Activated CD8-positive, alpha-beta memory T cell treated with anti-CD3 and anti-CD28 coated beads, Interleukin-2, amount 10 ng/mL, durations not matched to agents 7 days and 5 days (primary cell): ENCODE measurements around the gene HJURP. TPM values are rescaled to one million over a fixed set of nuclear protein-coding genes. Genes with fewer than 3 reads are reported as not detected.

Source experiments
- ATAC-seq: fragments of 150-1000 bp; cut with Tn5 transposase; one replicate; pipeline ENCODE4 v1.10.0; 2021; ENCODE audit warnings: moderate library complexity
- CTCF ChIA-PET: fragments of 350-600 bp; sonication (Branson Sonifier 250); formaldehyde crosslinking; loops from one replicate; lab custom pipeline; 2021; ENCODE audit warnings: antibody characterized with exemption; lab: Charles Lee
- DNase-seq: peaks from one replicate; pipeline ENCODE4 v3.0.0-alpha.2; 2020
- H3K27ac Mint-ChIP-seq: one replicate; pipeline ENCODE4 v1.8.0; 2021; ENCODE audit warnings: mild to moderate bottlenecking, mixed read lengths
- H3K27me3 Mint-ChIP-seq: one replicate; pipeline ENCODE4 v1.8.0; 2021; ENCODE audit warnings: mixed read lengths
- H3K36me3 Mint-ChIP-seq: one replicate; pipeline ENCODE4 v1.8.0; 2021; ENCODE audit warnings: mild to moderate bottlenecking, mixed read lengths
- H3K4me1 Mint-ChIP-seq: one replicate; pipeline ENCODE4 v1.8.0; 2021; ENCODE audit warnings: mixed read lengths
- H3K4me3 Mint-ChIP-seq: one replicate; pipeline ENCODE4 v1.8.0; 2021; ENCODE audit warnings: mild to moderate bottlenecking, moderate library complexity, mixed read lengths
- H3K9me3 Mint-ChIP-seq: one replicate; pipeline ENCODE4 v1.8.0; 2022; ENCODE audit warnings: low read depth, mixed read lengths
- total RNA-seq, 2 experiments: library from RNA; stranded (reverse); gene quantifications; one replicate each; pipeline ENCODE4 v1.2.3, GENCODE V29; 2021

HJURP gene
- total RNA-seq, 2 experiments from 2014 or later: 111 to 145 TPM

DNA sequence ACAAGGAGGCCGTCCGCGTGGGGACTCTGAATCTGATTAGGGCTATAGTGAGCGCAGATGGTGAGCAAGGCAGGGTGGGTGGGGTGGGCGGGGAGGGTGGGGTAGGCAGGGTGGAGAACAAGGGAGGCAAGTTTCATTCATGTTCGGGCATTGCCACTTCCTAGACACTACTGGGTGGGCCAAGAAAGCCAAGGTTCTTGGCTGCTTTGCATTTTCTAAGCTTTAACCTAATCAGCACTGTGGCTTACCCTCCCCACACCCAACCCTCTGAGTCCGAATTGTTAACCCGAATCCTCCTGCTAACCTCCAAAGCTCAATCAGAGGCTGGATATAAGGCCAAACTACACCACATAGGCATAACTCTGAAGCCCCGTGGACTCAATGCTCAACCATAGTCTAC, 58.1 kb downstream of the HJURP start:
- peaks cover 6% of the 10 kb centered on the region for H3K4me1 Mint-ChIP-seq
- no peak overlapping the region for H3K27ac Mint-ChIP-seq
- ATAC-seq (no peak), DNase-seq (no peak)
- no peak overlapping the region for H3K4me3 Mint-ChIP-seq
- CTCF ChIA-PET: no interaction called here
- H3K27me3 Mint-ChIP-seq: no peaks in the 10 kb centered on the region
- no peaks in the 10 kb centered on the region for H3K9me3 Mint-ChIP-seq
- H3K36me3 Mint-ChIP-seq: no peaks in the 10 kb centered on the region

DNA sequence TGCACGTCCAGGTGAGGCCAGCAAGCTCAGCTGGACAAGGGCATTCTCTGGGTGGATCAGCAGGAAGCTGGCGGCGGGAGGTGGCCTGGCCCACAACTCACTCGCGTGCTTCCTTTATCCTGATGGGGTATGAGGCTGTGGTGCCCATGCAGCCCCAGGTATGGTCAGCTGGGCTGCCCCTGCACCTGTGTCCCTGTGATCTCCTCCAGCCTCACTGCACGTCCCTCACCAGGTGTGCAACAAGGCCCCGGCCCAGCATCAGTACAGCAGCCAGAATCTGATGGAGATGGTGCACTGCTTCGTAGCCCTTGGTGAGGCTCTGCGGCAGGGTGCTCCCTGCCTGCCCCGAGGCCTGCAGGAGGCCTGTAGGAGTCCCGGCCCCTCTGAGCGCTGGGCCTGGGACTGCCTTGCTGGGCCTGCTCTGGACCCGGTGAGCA, 58.6 kb downstream of the HJURP start:
- CTCF ChIA-PET: no interaction called here
- no peak overlapping the region for H3K27ac Mint-ChIP-seq
- no peak for ATAC-seq
- H3K4me3 Mint-ChIP-seq: no peak overlapping the region
- H3K4me1 Mint-ChIP-seq: peaks cover 2% of the 10 kb centered on the region
- no peaks in the 10 kb centered on the region for H3K27me3 Mint-ChIP-seq
- no peaks in the 10 kb centered on the region for H3K36me3 Mint-ChIP-seq
- DNase-seq: peak; percentile 31
- no peaks in the 10 kb centered on the region for H3K9me3 Mint-ChIP-seq

DNA sequence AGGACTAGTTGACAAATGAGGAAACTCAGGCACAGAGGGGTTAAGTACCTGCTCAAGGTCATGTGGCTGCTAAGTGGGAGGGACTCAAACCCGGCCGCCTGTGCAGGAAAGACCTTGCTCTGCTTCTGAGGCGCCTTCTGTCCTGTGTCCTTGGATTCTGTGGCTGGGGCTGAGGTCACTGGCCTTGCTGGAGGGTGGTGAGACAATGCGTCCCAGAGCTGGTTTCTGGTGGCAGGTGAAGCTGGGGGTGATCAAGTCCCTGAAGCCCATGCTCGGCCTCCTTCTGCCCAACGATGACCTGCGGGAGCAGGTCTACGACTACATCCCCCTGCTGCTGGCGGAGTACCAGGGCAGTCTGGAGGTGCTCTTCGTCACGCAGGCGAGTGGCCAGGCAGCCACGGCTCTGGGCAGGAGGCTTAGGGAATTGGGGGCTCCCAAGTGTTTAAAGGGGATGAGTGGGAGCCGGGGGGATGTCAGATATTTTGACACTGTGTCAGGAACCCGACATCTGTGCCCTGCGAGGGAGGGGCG, 60.1 kb downstream of the HJURP start:
- no peaks in the 10 kb centered on the region for H3K4me1 Mint-ChIP-seq
- no peak overlapping the region for H3K4me3 Mint-ChIP-seq
- DNase-seq (peak; percentile 29), ATAC-seq (no peak)
- CTCF ChIA-PET: no interaction called here
- H3K27ac Mint-ChIP-seq: no peak overlapping the region
- no peaks in the 10 kb centered on the region for H3K9me3 Mint-ChIP-seq
- no peaks in the 10 kb centered on the region for H3K36me3 Mint-ChIP-seq
- no peaks in the 10 kb centered on the region for H3K27me3 Mint-ChIP-seq

DNA sequence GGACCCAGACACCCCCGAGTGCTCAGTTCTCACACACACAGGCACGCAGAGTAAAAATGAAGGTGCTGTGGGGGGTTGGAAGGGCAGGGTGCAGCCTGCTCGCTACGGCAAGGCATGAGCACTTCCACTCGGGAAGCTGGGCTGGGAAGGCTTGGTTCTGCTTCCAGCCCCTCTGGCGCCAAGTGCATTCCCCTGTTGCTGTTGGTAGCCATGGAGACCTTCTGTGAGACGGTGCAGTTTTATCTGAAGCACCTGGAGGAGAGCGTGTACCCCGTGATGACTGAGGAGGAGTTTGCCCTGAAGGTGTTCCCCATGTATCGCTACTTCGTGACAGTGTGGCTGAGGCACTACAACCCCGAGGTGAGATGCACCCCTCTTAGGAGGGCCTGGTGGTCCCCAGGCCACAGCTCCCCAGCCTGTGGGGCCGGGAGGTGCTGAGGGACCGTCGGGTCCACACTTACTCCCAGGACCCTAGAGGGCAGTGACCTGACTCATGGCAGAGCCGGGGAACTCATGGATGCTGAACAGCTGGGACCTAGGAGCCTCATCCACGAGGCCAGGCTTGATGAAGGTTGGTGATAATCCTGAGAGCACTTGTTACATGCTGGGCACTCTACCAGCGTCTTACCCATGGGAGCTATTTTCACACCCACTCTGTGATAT, 60.7 kb downstream of the HJURP start:
- Mint-ChIP-seq H3K36me3 (no peaks in the 10 kb centered on the region), H3K4me3 (no peak overlapping the region), H3K27ac (no peak overlapping the region), H3K4me1 (no peaks in the 10 kb centered on the region), H3K27me3 (no peaks in the 10 kb centered on the region), H3K9me3 (no peaks in the 10 kb centered on the region)
- no peak for DNase-seq
- ATAC-seq: no peak
- CTCF ChIA-PET: no interaction called here

DNA sequence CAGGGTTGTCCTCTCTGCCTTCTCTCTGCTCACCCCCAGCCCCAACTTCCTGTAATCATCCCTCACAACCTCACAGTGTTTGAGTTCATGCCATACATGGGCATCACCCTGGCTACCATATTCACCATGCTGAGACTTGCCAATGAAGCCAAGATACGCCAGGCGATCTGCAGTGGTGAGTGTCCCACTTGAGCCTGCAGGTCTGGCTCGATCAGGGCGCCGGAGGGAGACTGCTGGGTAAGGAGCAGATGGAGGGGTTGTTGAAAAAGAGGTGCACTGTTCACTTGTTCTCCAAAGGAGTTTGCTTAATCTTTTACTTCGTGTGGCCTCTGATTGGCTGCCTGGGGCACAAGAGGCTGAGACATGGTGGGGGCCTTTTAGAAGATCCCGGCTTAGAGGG, 61.6 kb downstream of the HJURP start:
- Mint-ChIP-seq H3K9me3 (no peaks in the 10 kb centered on the region), H3K36me3 (no peaks in the 10 kb centered on the region), H3K27me3 (no peaks in the 10 kb centered on the region), H3K4me3 (no peak overlapping the region), H3K4me1 (no peaks in the 10 kb centered on the region), H3K27ac (no peak overlapping the region)
- no peak for DNase-seq
- CTCF ChIA-PET: no interaction called here
- no peak for ATAC-seq

DNA sequence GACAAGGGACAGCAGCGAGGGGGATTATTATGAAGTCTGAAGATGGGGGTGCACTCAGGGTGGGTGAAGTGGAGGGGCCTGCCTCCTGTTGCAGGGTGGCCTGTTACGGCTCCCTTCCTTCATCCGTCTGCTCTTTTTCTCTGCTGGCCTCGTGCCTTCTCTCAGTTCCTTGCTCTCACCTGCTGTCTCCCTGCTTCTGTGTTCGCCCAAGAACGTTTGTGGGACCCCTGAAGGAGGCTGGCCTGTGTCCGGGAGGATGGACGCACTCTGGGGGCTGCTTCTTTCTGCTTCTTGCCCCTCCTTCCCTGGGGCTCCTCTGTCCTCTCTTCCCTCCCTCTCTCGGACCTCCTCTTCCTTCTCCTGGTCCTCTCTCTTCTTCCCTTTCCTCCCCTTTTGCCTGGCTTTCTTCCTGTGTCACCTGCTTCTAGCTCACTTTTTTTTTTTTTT, 62.4 kb downstream of the HJURP start:
- H3K27ac Mint-ChIP-seq: no peak overlapping the region
- no peaks in the 10 kb centered on the region for H3K9me3 Mint-ChIP-seq
- CTCF ChIA-PET: no interaction called here
- no peaks in the 10 kb centered on the region for H3K27me3 Mint-ChIP-seq
- ATAC-seq: no peak
- H3K4me1 Mint-ChIP-seq: no peaks in the 10 kb centered on the region
- H3K4me3 Mint-ChIP-seq: no peak overlapping the region
- H3K36me3 Mint-ChIP-seq: no peaks in the 10 kb centered on the region
- DNase-seq: no peak

DNA sequence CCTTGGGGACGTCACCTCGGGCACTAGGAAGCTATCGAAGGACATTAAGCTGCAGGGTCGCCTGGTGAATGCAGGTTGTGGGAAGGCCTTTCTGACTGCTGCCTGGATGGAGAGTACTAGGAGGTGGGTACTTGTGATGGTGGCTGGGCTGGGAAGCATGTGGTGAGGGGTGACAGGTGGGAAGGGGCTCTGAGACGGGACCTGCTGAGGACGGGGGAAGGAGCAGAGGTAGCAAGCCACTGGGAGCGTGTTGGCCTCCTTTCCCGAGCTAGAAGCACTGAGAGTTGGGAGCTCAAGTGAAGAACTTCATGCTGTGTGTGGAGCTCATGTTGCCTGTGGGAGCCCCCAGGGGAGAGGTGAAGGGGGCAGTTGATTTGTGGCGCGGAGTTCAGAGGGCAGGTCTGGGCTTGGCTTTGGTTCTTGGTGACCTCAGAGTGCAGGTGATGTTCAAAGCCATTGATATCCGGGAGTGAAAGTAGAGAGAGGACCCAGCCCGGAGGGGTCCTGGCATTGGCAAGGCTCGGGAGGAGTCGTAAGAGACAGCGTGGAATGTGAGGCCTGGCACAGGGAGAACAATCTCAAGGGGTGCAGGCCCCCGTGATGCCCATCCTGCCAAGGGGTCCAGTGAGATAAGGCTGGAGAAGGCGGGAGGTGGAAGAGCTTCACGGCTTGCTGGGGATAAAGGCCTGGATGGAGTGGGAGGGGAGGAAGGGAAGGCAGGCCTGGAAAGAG, 63.0 kb downstream of the HJURP start:
- no peak overlapping the region for H3K4me3 Mint-ChIP-seq
- CTCF ChIA-PET: no interaction called here
- no peak overlapping the region for H3K27ac Mint-ChIP-seq
- no peak for ATAC-seq
- no peak for DNase-seq
- H3K27me3 Mint-ChIP-seq: peaks cover 2% of the 10 kb centered on the region
- no peaks in the 10 kb centered on the region for H3K36me3 Mint-ChIP-seq
- peaks cover under 1% of the 10 kb centered on the region for H3K9me3 Mint-ChIP-seq
- no peaks in the 10 kb centered on the region for H3K4me1 Mint-ChIP-seq

DNA sequence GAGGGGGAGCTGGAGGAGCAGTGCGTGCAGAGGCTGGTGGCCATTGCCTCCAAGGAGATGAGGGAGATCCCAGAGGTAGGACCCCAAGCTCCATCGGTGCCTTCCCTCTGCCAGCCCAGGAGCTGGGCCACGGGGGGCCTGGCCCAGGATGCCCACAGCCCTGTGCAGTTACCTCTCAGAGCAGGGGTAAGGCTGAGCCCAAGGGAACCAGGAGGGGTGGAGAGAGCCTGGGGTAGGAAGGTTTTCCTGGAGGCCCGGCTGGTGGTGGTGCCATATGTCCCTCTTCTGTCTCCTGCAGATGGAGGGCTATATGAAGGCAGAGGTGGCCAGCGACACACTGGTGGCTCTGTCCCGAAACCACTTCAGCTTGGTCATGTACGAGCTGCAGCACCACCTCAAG, 64.8 kb downstream of the HJURP start:
- no peak for ATAC-seq
- H3K27ac Mint-ChIP-seq: no peak overlapping the region
- H3K9me3 Mint-ChIP-seq: peaks cover 2% of the 10 kb centered on the region
- H3K27me3 Mint-ChIP-seq: peaks cover 2% of the 10 kb centered on the region
- CTCF ChIA-PET: no interaction called here
- no peaks in the 10 kb centered on the region for H3K4me1 Mint-ChIP-seq
- no peak for DNase-seq
- no peaks in the 10 kb centered on the region for H3K36me3 Mint-ChIP-seq
- H3K4me3 Mint-ChIP-seq: no peak overlapping the region

Other genes with a start within 250 kb of the HJURP start
- gene UGT1A8, start 236.9 kb downstream of the HJURP start, total RNA-seq: not detected
- gene UGT1A10, start 218.1 kb downstream of the HJURP start, total RNA-seq: not detected
- not detected for gene UGT1A9, start 182.6 kb downstream of the HJURP start, total RNA-seq
- gene UGT1A7, start 172.6 kb downstream of the HJURP start, total RNA-seq: not detected
- not detected for gene UGT1A6, start 161.6 kb downstream of the HJURP start, total RNA-seq
- gene UGT1A5, start 141.6 kb downstream of the HJURP start, total RNA-seq: not detected
- not detected for gene UGT1A4, start 135.8 kb downstream of the HJURP start, total RNA-seq
- not detected for gene UGT1A3, start 125.5 kb downstream of the HJURP start, total RNA-seq
- not detected for gene UGT1A1, start 94.3 kb downstream of the HJURP start, total RNA-seq
- not detected for gene MROH2A, start 76.2 kb downstream of the HJURP start, total RNA-seq
- not detected for gene TRPM8, start 62.8 kb upstream of the HJURP start, total RNA-seq
- gene SPP2, start 196.2 kb upstream of the HJURP start, total RNA-seq: not detected